GM23338 (cell line): ENCODE data around the gene NAA16. TPM values are rescaled to one million over a fixed set of nuclear protein-coding genes. Genes with fewer than 3 reads are reported as not detected.

Experiments used
- ATAC-seq: fragments of 200-7000 bp; cut with Tn5 transposase; 3 replicates; pipeline ENCODE4 v1.9.1; 2020
- DNase-seq: peaks from one replicate; pipeline ENCODE4 v3.0.0-alpha.2; 2015; ENCODE audit warnings: low spot score
- H2AFZ ChIP-seq: fragments of 200-600 bp; sonication (generic); 2 replicates; pipeline ENCODE4 v1.8.0; 2016; ENCODE audit warnings: antibody characterized with exemption, mild to moderate bottlenecking, moderate library complexity
- H3F3A ChIP-seq: fragments of 200-600 bp; sonication (generic); replicated peaks from 2 replicates; pipeline ENCODE4 v1.8.0; 2017; ENCODE audit warnings: antibody characterized with exemption, mixed run types, low read depth
- H3K27ac ChIP-seq: fragments of 200-600 bp; sonication (generic); 2 replicates; pipeline ENCODE4 v1.6.1; 2016; ENCODE audit warnings: low read depth
- H3K27me3 ChIP-seq: fragments of 200-600 bp; sonication (generic); 2 replicates; pipeline ENCODE4 v1.8.0; 2016; ENCODE audit warnings: mild to moderate bottlenecking, mixed run types, moderate library complexity; ENCODE audit not compliant: insufficient read depth
- H3K36me3 ChIP-seq: fragments of 200-600 bp; sonication (generic); 2 replicates; pipeline ENCODE4 v1.8.0; 2016; ENCODE audit warnings: mild to moderate bottlenecking; ENCODE audit not compliant: insufficient read depth
- H3K4me1 ChIP-seq: fragments of 200-600 bp; sonication (generic); 2 replicates; pipeline ENCODE4 v1.8.0; 2016; ENCODE audit warnings: mild to moderate bottlenecking, moderate library complexity; ENCODE audit not compliant: insufficient read depth
- H3K4me2 ChIP-seq: fragments of 200-600 bp; sonication (generic); 2 replicates; pipeline ENCODE4 v1.7.1; 2017; ENCODE audit warnings: mixed run types
- H3K4me3 ChIP-seq: fragments of 200-600 bp; sonication (generic); 2 replicates; pipeline ENCODE4 v1.6.1; 2016; ENCODE audit warnings: mixed run types
- H3K79me2 ChIP-seq: fragments of 200-600 bp; sonication (generic); replicated peaks from 2 replicates; pipeline ENCODE4 v1.8.0; 2017; ENCODE audit warnings: mild to moderate bottlenecking; ENCODE audit not compliant: insufficient read depth
- H3K9me2 ChIP-seq: fragments of 200-600 bp; sonication (generic); 2 replicates; pipeline ENCODE4 v1.8.0; 2017; ENCODE audit not compliant: insufficient read depth
- H4K20me1 ChIP-seq: fragments of 200-600 bp; sonication (generic); replicated peaks from 2 replicates; pipeline ENCODE4 v1.8.0; 2017; ENCODE audit warnings: mild to moderate bottlenecking; ENCODE audit not compliant: insufficient read depth
- H3K27ac Mint-ChIP-seq: 2 replicates; pipeline ENCODE4 v1.8.0; 2020; ENCODE audit warnings: inconsistent platforms, mild to moderate bottlenecking, moderate library complexity, mixed read lengths
- H3K27me3 Mint-ChIP-seq: 3 replicates; pipeline ENCODE4 v1.8.0; 2022; ENCODE audit warnings: low read depth, mild to moderate bottlenecking, moderate library complexity, mixed read lengths, inconsistent platforms; ENCODE audit not compliant: insufficient read depth, poor library complexity
- H3K36me3 Mint-ChIP-seq: 3 replicates; pipeline ENCODE4 v1.8.0; 2021; ENCODE audit warnings: low read depth, mild to moderate bottlenecking, inconsistent platforms, moderate library complexity, mixed read lengths
- H3K4me1 Mint-ChIP-seq: 3 replicates; pipeline ENCODE4 v1.8.0; 2020; ENCODE audit warnings: mild to moderate bottlenecking, inconsistent platforms, mixed read lengths
- H3K4me3 Mint-ChIP-seq: 3 replicates; pipeline ENCODE4 v1.8.0; 2021; ENCODE audit warnings: moderate library complexity, mild to moderate bottlenecking, inconsistent platforms, mixed read lengths
- H3K9me3 Mint-ChIP-seq: 3 replicates; pipeline ENCODE4 v1.8.0; 2020; ENCODE audit warnings: moderate library complexity, mild to moderate bottlenecking, inconsistent platforms, mixed read lengths
- CTCF ChIP-seq, 2 experiments: fragments of 200-600 bp in 1 of 2; sonication (generic) in 1 of 2; conservative IDR thresholded peaks; 2 replicates each; pipeline versions ENCODE4 v1.5.1 to v1.6.1; 2016 to 2017; ENCODE audit warnings: antibody characterized with exemption in 2 of 2, low read depth in 2 of 2, mild to moderate bottlenecking in 2 of 2, moderate library complexity in 1 of 2
- EZH2 ChIP-seq: fragments of 200-600 bp; sonication (generic); IDR thresholded peaks from one replicate; pipeline ENCODE4 v1.8.0; 2017; ENCODE audit warnings: antibody characterized with exemption, mild to moderate bottlenecking, low read depth; ENCODE audit not compliant: unreplicated experiment
- EZH2phosphoT487 ChIP-seq: fragments of 200-600 bp; sonication (generic); IDR thresholded peaks from one replicate; pipeline ENCODE4 v1.8.1; 2018; ENCODE audit warnings: antibody characterized with exemption; ENCODE audit not compliant: unreplicated experiment
- NANOG ChIP-seq: IDR thresholded peaks from 2 replicates; pipeline ENCODE4 v1.6.1; 2016; ENCODE audit warnings: antibody characterized with exemption, borderline replicate concordance
- POLR2AphosphoS5 ChIP-seq: IDR thresholded peaks from 2 replicates; pipeline ENCODE4 v1.6.1; 2016; ENCODE audit warnings: antibody characterized with exemption, low read depth
- STAT1 ChIP-seq: IDR thresholded peaks from one replicate; pipeline ENCODE4 v1.6.1; 2016; ENCODE audit warnings: antibody characterized with exemption; ENCODE audit not compliant: unreplicated experiment
- ZNF114 ChIP-seq: fragments of 250-450 bp; sonication (Bioruptor Pico); IDR thresholded peaks from 2 replicates; pipeline ENCODE4 v1.5.0; 2020; ENCODE audit warnings: mild to moderate bottlenecking, moderate library complexity
- ZNF462 ChIP-seq: fragments of 250-450 bp; sonication (Bioruptor Pico); IDR thresholded peaks from 2 replicates; pipeline ENCODE4 v1.5.0; 2020; ENCODE audit warnings: mild to moderate bottlenecking, moderate library complexity
- polyA plus RNA-seq: library from polyadenylated mRNA; unstranded; fragments of >200 nt; fragmentation: Nextera tagmentation; extraction: Ambion mirVana; gene quantifications from 2 replicates; pipeline ENCODE4 v1.2.1, GENCODE V29; 2016
- total RNA-seq: library from RNA; depleted of rRNA; stranded (reverse); fragments of >200 nt; shearing (Covaris generic); gene quantifications from 2 replicates; pipeline ENCODE4 v1.2.3, GENCODE V29; 2014

NAA16 gene
- total and polyA plus RNA-seq, 2 experiments from 2014 or later, result 42.3 to 51.7 TPM

DNA sequence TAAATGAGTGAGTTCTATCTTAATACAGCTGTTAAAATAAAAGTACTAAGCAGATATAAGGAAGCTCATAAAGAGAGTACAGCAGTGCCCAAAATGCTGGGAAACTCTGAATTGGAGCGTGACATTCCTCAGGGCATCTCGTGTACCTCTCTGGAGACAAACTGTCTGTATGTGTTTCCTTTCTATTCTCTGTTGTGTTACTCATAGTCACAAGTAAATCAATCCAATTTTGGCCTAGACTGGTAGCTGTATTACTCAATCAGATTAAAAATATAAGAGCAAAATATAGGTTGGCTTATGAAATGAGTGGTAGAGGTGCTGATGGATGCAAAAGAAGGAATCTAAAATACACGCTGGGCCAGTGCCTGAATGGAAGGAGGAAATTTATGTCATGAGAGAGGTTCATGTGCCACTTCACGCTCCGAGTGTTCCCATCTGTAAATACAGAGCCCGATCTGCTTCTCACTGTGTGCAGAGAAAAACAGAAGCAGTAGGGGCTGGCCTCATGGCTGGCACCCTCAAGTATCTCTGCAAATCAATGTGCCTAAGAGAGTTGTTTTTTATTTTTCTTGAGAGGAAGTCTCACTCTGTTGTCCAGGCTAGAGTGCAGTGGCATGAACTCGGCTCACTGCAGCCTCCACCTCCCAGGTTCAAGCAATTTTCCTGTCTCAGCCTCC lies 87.6 kb downstream of the NAA16 start (continued):
- TF ChIP-seq NANOG, result no peak
- no peak for TF ChIP-seq STAT1
- no peak for TF ChIP-seq ZNF114 (CRISPR knock-in tag)

GRCh38 chr13:41401366-41401765 lies 90.3 kb downstream of the NAA16 start:
- peaks cover 8% of the 10 kb centered on the region; the same call in 1 of the 2 replicates for H3K4me1 ChIP-seq
- H3F3A ChIP-seq, result no peaks in the 10 kb centered on the region; the same call in 1 of the 2 replicates
- no peaks in the 10 kb centered on the region for H3K36me3 ChIP-seq
- no peak overlapping the region for H3K4me3 ChIP-seq
- H3K27ac ChIP-seq, result no peak overlapping the region
- H3K27me3 Mint-ChIP-seq, result peaks cover 5% of the 10 kb centered on the region
- peak; percentile 64 for DNase-seq
- TF ChIP-seq POLR2AphosphoS5 (no peak), CTCF (conservative IDR thresholded peaks at IDR 0.05; ENCODE audit: low read depth in 2 of 2) (peak; percentile 24 to 46; a peak in 3 of 4 replicates), EZH2 (no peak), STAT1 (no peak)
- H3K9me3 Mint-ChIP-seq, result no peaks in the 10 kb centered on the region
- peak; percentile 48 for ATAC-seq
- H3K27ac Mint-ChIP-seq, result no peak overlapping the region
- no peaks in the 10 kb centered on the region for H3K36me3 Mint-ChIP-seq
- H3K4me1 Mint-ChIP-seq, result peaks cover 7% of the 10 kb centered on the region
- no peak overlapping the region for H2AFZ ChIP-seq
- H4K20me1 ChIP-seq, result no peaks in the 10 kb centered on the region
- H3K4me2 ChIP-seq, result no peak overlapping the region
- H3K27me3 ChIP-seq, result no peaks in the 10 kb centered on the region
- H3K4me3 Mint-ChIP-seq, result no peak overlapping the region
- no peaks in the 10 kb centered on the region for H3K79me2 ChIP-seq
- H3K9me2 ChIP-seq, result 0 out of 2 replicates have a peak, but pooled peaks cover 2% of the 10 kb centered on the region

- H3K27ac Mint-ChIP-seq, result peak overlapping the region; percentile 81; the same call in 1 of the 2 replicates
- H3K27ac ChIP-seq, result peak overlapping the region; percentile 29; the same call in 1 of the 2 replicates
- peak; percentile 92 for ATAC-seq
- TF ChIP-seq EZH2, result no peak
- TF ChIP-seq POLR2AphosphoS5, result no peak
- TF ChIP-seq EZH2phosphoT487, result no peak
- no peak for TF ChIP-seq ZNF462 (CRISPR knock-in tag)
Observed at GRCh38 chr13:41402691-41403511, 91.8 kb downstream of the NAA16 start.

More at GRCh38 chr13:41402691-41403511, 91.8 kb downstream of the NAA16 start:
- H3K9me2 ChIP-seq, result no peaks in the 10 kb centered on the region
- H3F3A ChIP-seq, result no peaks in the 10 kb centered on the region; the same call in 1 of the 2 replicates
- DNase-seq, result peak; percentile 56
- no peaks in the 10 kb centered on the region for H3K27me3 ChIP-seq
- Mint-ChIP-seq H3K36me3 (no peaks in the 10 kb centered on the region), H3K4me1 (peaks cover 7% of the 10 kb centered on the region), H3K27me3 (peaks cover 4% of the 10 kb centered on the region), H3K4me3 (no peak overlapping the region), H3K9me3 (no peaks in the 10 kb centered on the region)
- H3K36me3 ChIP-seq, result no peaks in the 10 kb centered on the region
- H3K4me1 ChIP-seq, result peaks cover 8% of the 10 kb centered on the region; the same call in 1 of the 2 replicates
- H4K20me1 ChIP-seq, result no peaks in the 10 kb centered on the region
- no peaks in the 10 kb centered on the region for H3K79me2 ChIP-seq
- H3K4me2 ChIP-seq, result no peak overlapping the region
- no peak overlapping the region for H3K4me3 ChIP-seq
- H2AFZ ChIP-seq, result peak overlapping the region; percentile 98
